Uterus (tissue), 2 donors: ENCODE results near the gene HCK.

Experiments used
- POLR2A ChIP-seq, 2 donors: fragments of 450-650 bp; IDR thresholded peaks; one replicate each; pipeline ENCODE4 v1.6.1; 2016; ENCODE audit warnings: antibody characterized with exemption in 2 of 2, mild to moderate bottlenecking in 1 of 2, moderate library complexity in 1 of 2
- TF ChIP-seq, protein P1 (sequence below), 4 experiments: fragments of 200-600 bp in 2 of 4; fragments of 450-650 bp in 2 of 4; sonication (generic) in 2 of 4; IDR thresholded peaks; one replicate each; pipeline ENCODE4 v1.5.1; 2016 to 2019; ENCODE audit warnings: antibody characterized with exemption in 4 of 4, mild to moderate bottlenecking in 2 of 4, moderate library complexity in 1 of 4

DNA sequence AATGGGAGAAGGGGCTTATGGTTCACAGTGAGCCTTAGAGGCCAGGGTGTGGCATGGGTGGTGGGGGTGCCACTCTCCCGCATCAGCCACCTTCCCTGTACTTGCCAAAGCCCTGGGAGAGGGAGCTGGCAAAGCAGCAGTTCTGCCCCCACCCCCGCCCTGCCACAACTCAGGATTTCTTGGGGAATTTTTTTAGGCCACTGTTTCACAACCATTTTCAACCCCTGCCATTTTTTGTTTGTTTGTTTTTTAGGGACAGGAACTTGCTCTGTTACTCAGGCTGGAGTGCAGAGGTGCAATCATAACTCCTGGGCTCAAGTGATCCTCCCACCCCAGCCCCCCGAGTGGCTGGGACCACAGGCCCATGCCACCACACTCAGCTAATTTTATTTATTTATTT, 35.0 kb downstream of the HCK start:
- no peak for TF ChIP-seq POLR2A (IDR thresholded peaks at IDR 0.05)
- TF ChIP-seq, protein P1, sequence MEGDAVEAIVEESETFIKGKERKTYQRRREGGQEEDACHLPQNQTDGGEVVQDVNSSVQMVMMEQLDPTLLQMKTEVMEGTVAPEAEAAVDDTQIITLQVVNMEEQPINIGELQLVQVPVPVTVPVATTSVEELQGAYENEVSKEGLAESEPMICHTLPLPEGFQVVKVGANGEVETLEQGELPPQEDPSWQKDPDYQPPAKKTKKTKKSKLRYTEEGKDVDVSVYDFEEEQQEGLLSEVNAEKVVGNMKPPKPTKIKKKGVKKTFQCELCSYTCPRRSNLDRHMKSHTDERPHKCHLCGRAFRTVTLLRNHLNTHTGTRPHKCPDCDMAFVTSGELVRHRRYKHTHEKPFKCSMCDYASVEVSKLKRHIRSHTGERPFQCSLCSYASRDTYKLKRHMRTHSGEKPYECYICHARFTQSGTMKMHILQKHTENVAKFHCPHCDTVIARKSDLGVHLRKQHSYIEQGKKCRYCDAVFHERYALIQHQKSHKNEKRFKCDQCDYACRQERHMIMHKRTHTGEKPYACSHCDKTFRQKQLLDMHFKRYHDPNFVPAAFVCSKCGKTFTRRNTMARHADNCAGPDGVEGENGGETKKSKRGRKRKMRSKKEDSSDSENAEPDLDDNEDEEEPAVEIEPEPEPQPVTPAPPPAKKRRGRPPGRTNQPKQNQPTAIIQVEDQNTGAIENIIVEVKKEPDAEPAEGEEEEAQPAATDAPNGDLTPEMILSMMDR (IDR thresholded peaks at IDR 0.05): no peak
